Motor neuron (in vitro differentiated cells): ENCODE results near the gene MED13. TPM values are rescaled to one million over a fixed set of nuclear protein-coding genes. Genes with fewer than 3 reads are reported as not detected.

Experiments used
- ATAC-seq, 8 experiments: fragments of 200-7000 bp; cut with Tn5 transposase; replicated peaks in 6 of 8; 2 replicates each; pipeline ENCODE4 v1.8.0; 2021; ENCODE audit warnings: mild to moderate bottlenecking in 8 of 8, moderate library complexity in 8 of 8
- H3K27ac ChIP-seq, 2 donors: fragments of 250-450 bp; sonication (Bioruptor Pico); 2 replicates each; pipeline ENCODE4 v1.9.0; 2021; ENCODE audit warnings: antibody characterized with exemption in 2 of 2, mild to moderate bottlenecking in 2 of 2, moderate library complexity in 1 of 2
- H3K4me1 ChIP-seq, 2 donors: fragments of 250-450 bp; sonication (Bioruptor Pico); replicated peaks in 1 of 2; 2 replicates each; pipeline ENCODE4 v1.6.1; 2021; ENCODE audit warnings: antibody characterized with exemption in 2 of 2, mild to moderate bottlenecking in 2 of 2, moderate library complexity in 1 of 2
- H3K4me3 ChIP-seq, 5 donors: fragments of 250-450 bp; sonication (Bioruptor Pico); 2 replicates each; pipeline ENCODE4 v1.9.0; 2021; ENCODE audit warnings: antibody characterized with exemption in 5 of 5, mild to moderate bottlenecking in 5 of 5, moderate library complexity in 4 of 5
- WGBS, 10 experiments: fragments of 450-650 bp; shearing (Covaris generic); methylation state at CpG; one replicate each; pipeline ENCODE4 v1.0.0; 2022; 5-methylcytosine and 5-hydroxymethylcytosine counted together
- in situ Hi-C, 9 experiments: fragments of 400-800 bp; cut with MboI; loops; one replicate each; pipeline ENCODE4 v1.15.0; 2021; ENCODE audit warnings: low sequenced_read_pairs in 9 of 9, low pct_unique_long_range_greater_than_20kb in 2 of 9; ENCODE audit not compliant: unreplicated experiment in 9 of 9
- total RNA-seq, 8 experiments: library from RNA; unstranded; fragments of 300-600 nt; gene quantifications; 2 replicates each; pipeline versions ENCODE4 v1.2.3 to v1.2.4, GENCODE V29; 2022

Gene MED13, protein sequence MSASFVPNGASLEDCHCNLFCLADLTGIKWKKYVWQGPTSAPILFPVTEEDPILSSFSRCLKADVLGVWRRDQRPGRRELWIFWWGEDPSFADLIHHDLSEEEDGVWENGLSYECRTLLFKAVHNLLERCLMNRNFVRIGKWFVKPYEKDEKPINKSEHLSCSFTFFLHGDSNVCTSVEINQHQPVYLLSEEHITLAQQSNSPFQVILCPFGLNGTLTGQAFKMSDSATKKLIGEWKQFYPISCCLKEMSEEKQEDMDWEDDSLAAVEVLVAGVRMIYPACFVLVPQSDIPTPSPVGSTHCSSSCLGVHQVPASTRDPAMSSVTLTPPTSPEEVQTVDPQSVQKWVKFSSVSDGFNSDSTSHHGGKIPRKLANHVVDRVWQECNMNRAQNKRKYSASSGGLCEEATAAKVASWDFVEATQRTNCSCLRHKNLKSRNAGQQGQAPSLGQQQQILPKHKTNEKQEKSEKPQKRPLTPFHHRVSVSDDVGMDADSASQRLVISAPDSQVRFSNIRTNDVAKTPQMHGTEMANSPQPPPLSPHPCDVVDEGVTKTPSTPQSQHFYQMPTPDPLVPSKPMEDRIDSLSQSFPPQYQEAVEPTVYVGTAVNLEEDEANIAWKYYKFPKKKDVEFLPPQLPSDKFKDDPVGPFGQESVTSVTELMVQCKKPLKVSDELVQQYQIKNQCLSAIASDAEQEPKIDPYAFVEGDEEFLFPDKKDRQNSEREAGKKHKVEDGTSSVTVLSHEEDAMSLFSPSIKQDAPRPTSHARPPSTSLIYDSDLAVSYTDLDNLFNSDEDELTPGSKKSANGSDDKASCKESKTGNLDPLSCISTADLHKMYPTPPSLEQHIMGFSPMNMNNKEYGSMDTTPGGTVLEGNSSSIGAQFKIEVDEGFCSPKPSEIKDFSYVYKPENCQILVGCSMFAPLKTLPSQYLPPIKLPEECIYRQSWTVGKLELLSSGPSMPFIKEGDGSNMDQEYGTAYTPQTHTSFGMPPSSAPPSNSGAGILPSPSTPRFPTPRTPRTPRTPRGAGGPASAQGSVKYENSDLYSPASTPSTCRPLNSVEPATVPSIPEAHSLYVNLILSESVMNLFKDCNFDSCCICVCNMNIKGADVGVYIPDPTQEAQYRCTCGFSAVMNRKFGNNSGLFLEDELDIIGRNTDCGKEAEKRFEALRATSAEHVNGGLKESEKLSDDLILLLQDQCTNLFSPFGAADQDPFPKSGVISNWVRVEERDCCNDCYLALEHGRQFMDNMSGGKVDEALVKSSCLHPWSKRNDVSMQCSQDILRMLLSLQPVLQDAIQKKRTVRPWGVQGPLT (N-terminal part only)
- 100 to 1,000 TPM in 1 of 8 experiments, 10 to 100 TPM in 7; 29.6 to 115 (median 38.0) TPM for total RNA-seq

- 0% methylated on average over 1 to 10 of the region's 79 CpGs; no CpG with 5 or more reads in 4 of the 10 experiments for WGBS, 10 experiments
- in situ Hi-C loops, result no loop called here
- Histone ChIP-seq H3K4me3 (peak within 1 kb of the TSS; percentile 95 to 99 (median 96)), H3K27ac (peak within 1 kb of the TSS; percentile 98 to 99), H3K4me1 (peaks cover 0 to 17% of the 10 kb centered on the region in 2 donors)
- ATAC-seq, result peak; percentile 38 to 63 (median 52)
These were observed at the start of gene MED13 for GRCh38 chr17:62064791-62065563. Gene MED13 (minus strand): TSS chr17:62065278. CDS start chr17:62065205, 73 bp downstream.

DNA sequence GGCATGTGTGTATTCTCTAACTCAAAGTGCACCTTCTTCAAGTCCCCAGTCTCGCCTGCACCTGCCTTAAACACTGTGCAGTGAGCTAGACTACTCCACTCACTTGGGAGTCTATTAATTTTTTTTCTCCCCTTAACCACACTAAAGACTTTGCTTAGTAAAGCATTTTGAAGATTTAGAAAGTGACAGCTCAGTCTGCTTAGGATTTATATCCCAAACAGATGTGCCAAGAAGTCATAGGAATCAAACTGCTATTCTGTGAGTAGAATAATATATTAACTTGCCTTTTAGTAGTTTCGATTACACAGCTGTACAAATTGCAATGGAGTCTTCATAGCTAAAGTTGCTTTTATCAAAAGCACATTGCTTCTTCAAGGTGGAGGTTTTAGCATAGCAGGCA, 47.2 kb upstream of the MED13 start:
- H3K4me3 ChIP-seq, result no peak overlapping the region
- H3K4me1 ChIP-seq, result no peaks in the 10 kb centered on the region
- no peak overlapping the region for H3K27ac ChIP-seq
- in situ Hi-C loops, result no loop called here
- WGBS, 10 experiments, result 17 to 100% (median 88%) methylated on average over 1 to 2 of the region's 2 CpGs; no CpG with 5 or more reads in 3 of the 10 experiments
- ATAC-seq, result peak in 1 of 8 experiments; percentile 29

- H3K4me1 ChIP-seq, result no peaks in the 10 kb centered on the region
- WGBS, 10 experiments, result 11 to 85% (median 65%) methylated on average over 1 to 6 of the region's 7 CpGs
- H3K4me3 ChIP-seq, result no peak overlapping the region
- peak in 2 of 8 experiments; percentile 21 to 37 for ATAC-seq
- in situ Hi-C loops, result no loop called here
- no peak overlapping the region for H3K27ac ChIP-seq
These were observed 46.6 kb upstream of the MED13 start for GRCh38 chr17:62111562-62112171.

- Histone ChIP-seq H3K27ac (no peak overlapping the region), H3K4me3 (no peak overlapping the region), H3K4me1 (no peaks in the 10 kb centered on the region)
- in situ Hi-C loops, result no loop called here
- 48 to 100% (median 79%) methylated on average over 1 to 3 of the region's 3 CpGs; no CpG with 5 or more reads in 1 of the 10 experiments for WGBS, 10 experiments
- peak in 2 of 8 experiments; percentile 31 to 67 for ATAC-seq
These were observed 45.9 kb upstream of the MED13 start for GRCh38 chr17:62110923-62111484.

DNA sequence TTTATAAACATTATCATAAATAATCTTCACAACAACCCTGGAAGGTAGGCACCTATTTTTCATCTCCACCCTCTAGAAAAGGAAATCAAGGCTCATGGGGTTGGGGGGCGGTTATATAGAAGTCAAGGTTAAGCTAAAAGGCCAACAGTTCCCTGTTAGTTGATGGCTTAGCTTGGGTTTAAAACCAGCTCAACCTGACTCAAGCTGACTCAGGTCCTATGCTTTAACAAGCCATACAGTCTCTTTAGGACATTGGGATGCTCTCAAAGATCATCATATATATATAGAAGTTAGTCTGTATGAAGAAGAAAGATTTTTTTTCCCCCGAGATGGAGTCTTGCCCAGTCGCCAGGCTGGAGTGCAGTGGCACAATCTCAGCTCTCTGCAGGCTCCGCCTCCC, 44.8 kb upstream of the MED13 start:
- WGBS, 10 experiments, result 70 to 93% (median 83%) methylated on average over 2 to 3 of the region's 4 CpGs; no CpG with 5 or more reads in 7 of the 10 experiments

GRCh38 chr17:62109378-62109902, 44.4 kb upstream of the MED13 start:
- peak in 3 of 8 experiments; percentile 92 to 100 (median 98) for ATAC-seq
- 58 to 88% (median 60%) methylated on average over 1 to 2 of the region's 2 CpGs; no CpG with 5 or more reads in 7 of the 10 experiments for WGBS, 10 experiments
- in situ Hi-C loops, result no loop called here
- no peaks in the 10 kb centered on the region for H3K4me1 ChIP-seq
- H3K27ac ChIP-seq, result no peak overlapping the region
- no peak overlapping the region for H3K4me3 ChIP-seq

More for the DNA sequence above, 44.8 kb upstream of the MED13 start:
- H3K27ac ChIP-seq, result no peak overlapping the region
- no peak overlapping the region for H3K4me3 ChIP-seq
- no peak for ATAC-seq
- in situ Hi-C loops, result no loop called here
- H3K4me1 ChIP-seq, result no peaks in the 10 kb centered on the region

- WGBS, 10 experiments, result 71 to 100% (median 100%) methylated on average over 1 of the region's 1 CpG; no CpG with 5 or more reads in 7 of the 10 experiments
- no peak for ATAC-seq
- Histone ChIP-seq H3K4me3 (no peak overlapping the region), H3K27ac (no peak overlapping the region), H3K4me1 (no peaks in the 10 kb centered on the region)
- in situ Hi-C loops, result no loop called here
These were observed 40.8 kb upstream of the MED13 start for GRCh38 chr17:62105861-62106260.

DNA sequence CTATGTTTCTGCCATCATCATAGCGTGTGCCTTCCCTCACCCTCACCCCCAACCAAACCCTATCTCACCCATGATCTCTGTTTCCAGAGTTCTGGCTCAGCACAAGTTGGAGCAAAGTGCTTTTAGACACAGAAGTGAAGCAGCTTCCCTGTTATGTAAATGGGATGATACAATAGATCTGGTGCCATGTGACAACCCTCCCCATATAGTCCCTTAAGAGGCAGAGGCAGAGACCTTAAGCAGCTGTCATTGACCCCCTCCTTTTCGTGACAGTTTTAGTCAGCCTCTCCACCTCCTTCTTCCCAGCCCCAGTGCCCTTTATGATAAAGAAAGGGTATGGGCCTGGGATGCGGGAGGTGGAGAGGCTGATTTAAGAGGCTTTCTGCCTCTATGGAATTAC, 40.3 kb upstream of the MED13 start:
- 40 to 100% (median 60%) methylated on average over 1 to 2 of the region's 3 CpGs; no CpG with 5 or more reads in 3 of the 10 experiments for WGBS, 10 experiments
- ATAC-seq, result peak in 3 of 8 experiments; percentile 21 to 56 (median 50)
- in situ Hi-C loops, result no loop called here
- Histone ChIP-seq H3K27ac (no peak overlapping the region), H3K4me1 (no peaks in the 10 kb centered on the region), H3K4me3 (no peak overlapping the region)

GRCh38 chr17:62101515-62101914, 36.4 kb upstream of the MED13 start:
- Histone ChIP-seq H3K27ac (no peak overlapping the region), H3K4me3 (no peak overlapping the region), H3K4me1 (no peaks in the 10 kb centered on the region)
- WGBS, 10 experiments, result 47 to 93% (median 72%) methylated on average over 1 to 4 of the region's 4 CpGs; no CpG with 5 or more reads in 3 of the 10 experiments
- in situ Hi-C loops, result no loop called here
- no peak for ATAC-seq

- in situ Hi-C loops, result no loop called here
- Histone ChIP-seq H3K4me1 (no peaks in the 10 kb centered on the region), H3K4me3 (no peak overlapping the region), H3K27ac (no peak overlapping the region)
- no peak for ATAC-seq
These were observed 36.0 kb upstream of the MED13 start for GRCh38 chr17:62101090-62101489.

DNA sequence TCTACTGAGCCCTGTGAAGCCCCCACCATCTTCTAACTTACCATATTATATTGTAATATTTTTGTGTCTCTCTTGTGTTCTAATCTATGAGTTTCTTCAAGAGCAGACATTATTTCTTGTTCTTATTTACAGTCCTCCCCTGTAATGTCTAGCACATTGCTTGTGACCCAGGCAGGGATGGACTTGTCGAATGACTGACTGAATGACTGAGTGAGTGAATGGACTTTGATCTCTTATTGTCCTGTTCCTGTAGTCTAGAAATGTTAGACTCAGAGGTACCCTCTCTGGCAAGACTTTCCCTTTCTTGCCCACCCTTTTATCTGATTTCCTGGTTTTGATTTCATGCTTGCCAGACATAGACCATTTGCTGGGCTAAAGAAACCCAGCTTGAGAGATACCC, 35.0 kb upstream of the MED13 start:
- H3K4me1 ChIP-seq, result no peaks in the 10 kb centered on the region
- H3K4me3 ChIP-seq, result no peak overlapping the region
- no peak overlapping the region for H3K27ac ChIP-seq
- ATAC-seq, result no peak
- in situ Hi-C loops, result no loop called here
- WGBS, 10 experiments, result 38 to 100% (median 82%) methylated on average over 1 of the region's 1 CpG; no CpG with 5 or more reads in 4 of the 10 experiments
